Astrocyte (in vitro differentiated cells and primary cell): ENCODE results near the gene XPC. TPM values are rescaled to one million over a fixed set of nuclear protein-coding genes. Genes with fewer than 3 reads are reported as not detected.

Experiments
- DNase-seq: peaks from one replicate; pipeline ENCODE4 v3.0.0-alpha.2; 2010; ENCODE audit warnings: low read depth
- FAIRE-seq: peaks from 2 replicates; lab custom pipeline; 2011; peaks lifted over from hg19 to GRCh38; lab: Jason Lieb, UNC
- H2AFZ ChIP-seq: 2 replicates; pipeline ENCODE4 v1.6.0; 2012; ENCODE audit warnings: low read depth, low read length, inconsistent platforms
- H3K27ac ChIP-seq: 2 replicates; pipeline ENCODE4 v1.5.1; 2011; ENCODE audit warnings: low read depth, low read length, inconsistent platforms
- H3K27me3 ChIP-seq: 2 replicates; pipeline ENCODE4 v1.6.0; 2011; ENCODE audit warnings: low read length, inconsistent platforms; ENCODE audit not compliant: insufficient read depth
- H3K36me3 ChIP-seq: 2 replicates; pipeline ENCODE4 v1.5.1; 2011; ENCODE audit warnings: low read length, inconsistent platforms; ENCODE audit not compliant: insufficient read depth
- H3K4me1 ChIP-seq: 2 replicates; pipeline ENCODE4 v1.5.1; 2011; ENCODE audit warnings: low read length, inconsistent platforms; ENCODE audit not compliant: insufficient read depth
- H3K4me2 ChIP-seq: 2 replicates; pipeline ENCODE4 v1.6.0; 2012; ENCODE audit warnings: low read length, inconsistent platforms
- H3K4me3 ChIP-seq: 2 replicates; pipeline ENCODE4 v1.5.1; 2011; ENCODE audit warnings: low read depth, mild to moderate bottlenecking, low read length, inconsistent platforms; ENCODE audit not compliant: insufficient read depth
- H3K79me2 ChIP-seq: 2 replicates; pipeline ENCODE4 v1.6.0; 2012; ENCODE audit warnings: mild to moderate bottlenecking, low read length, inconsistent platforms; ENCODE audit not compliant: insufficient read depth
- H3K9ac ChIP-seq: 2 replicates; pipeline ENCODE4 v1.6.0; 2012; ENCODE audit warnings: mild to moderate bottlenecking, low read length, inconsistent platforms
- H3K9me3 ChIP-seq: 2 replicates; pipeline ENCODE4 v1.5.1; 2012; ENCODE audit warnings: low read depth, mild to moderate bottlenecking, low read length, inconsistent platforms; ENCODE audit not compliant: insufficient read depth
- H4K20me1 ChIP-seq: 2 replicates; pipeline ENCODE4 v1.6.0; 2012; ENCODE audit warnings: low read length, inconsistent platforms; ENCODE audit not compliant: insufficient read depth
- H3K27ac Mint-ChIP-seq: one replicate; pipeline ENCODE4 v1.8.0; 2021; ENCODE audit warnings: mild to moderate bottlenecking, mixed read lengths; ENCODE audit not compliant: unreplicated experiment
- H3K27me3 Mint-ChIP-seq: one replicate; pipeline ENCODE4 v1.8.0; 2021; ENCODE audit warnings: low read depth, mixed read lengths; ENCODE audit not compliant: unreplicated experiment
- H3K36me3 Mint-ChIP-seq: one replicate; pipeline ENCODE4 v1.8.0; 2021; ENCODE audit warnings: low read depth, mixed read lengths; ENCODE audit not compliant: unreplicated experiment
- H3K4me1 Mint-ChIP-seq: one replicate; pipeline ENCODE4 v1.8.0; 2021; ENCODE audit warnings: low read depth, mixed read lengths; ENCODE audit not compliant: unreplicated experiment
- H3K4me3 Mint-ChIP-seq: one replicate; pipeline ENCODE4 v1.8.0; 2021; ENCODE audit warnings: mild to moderate bottlenecking, moderate library complexity, mixed read lengths; ENCODE audit not compliant: unreplicated experiment
- H3K9me3 Mint-ChIP-seq: one replicate; pipeline ENCODE4 v1.8.0; 2021; ENCODE audit warnings: mild to moderate bottlenecking, mixed read lengths; ENCODE audit not compliant: unreplicated experiment
- CTCF ChIP-seq: IDR thresholded peaks from 2 replicates; pipeline ENCODE4 v1.5.1; 2011; ENCODE audit warnings: low read depth, mild to moderate bottlenecking, inconsistent platforms, low read length, moderate library complexity; ENCODE audit not compliant: insufficient read depth
- EZH2 ChIP-seq: IDR thresholded peaks from 2 replicates; pipeline ENCODE4 v1.6.1; 2012; ENCODE audit warnings: mild to moderate bottlenecking, low read length, inconsistent platforms; ENCODE audit not compliant: insufficient read depth
- total RNA-seq: library from RNA; stranded (reverse); gene quantifications from 2 replicates; pipeline ENCODE4 v1.2.1, GENCODE V29; 2021

The XPC gene
- total RNA-seq, 1 donor from 2014 or later = 33.6 TPM

GRCh38 chr3:14124615-14125192, 53.7 kb downstream of the XPC start, which contains the start of the genes CHCHD4 and TMEM43:
TSS of gene CHCHD4 (minus strand) at chr3:14124870. CDS start at chr3:14124676, 194 bp downstream.
TSS of gene TMEM43 (plus strand) at chr3:14125052. CDS start at chr3:14125194, 142 bp downstream.
- H3K9ac ChIP-seq = peak within 1 kb of the TSS; percentile 95
- H3K27me3 Mint-ChIP-seq = no peaks in the 10 kb centered on the region
- peaks cover 59% of the 10 kb centered on the region for H3K79me2 ChIP-seq
- H3K4me2 ChIP-seq = peak within 1 kb of the TSS; percentile 98
- DNase-seq = peak; percentile 94
- peaks cover 20% of the 10 kb centered on the region for H3K4me1 ChIP-seq
- peaks cover 28% of the 10 kb centered on the region for H3K4me1 Mint-ChIP-seq
- H3K27ac ChIP-seq = peak within 1 kb of the TSS; percentile 88
- peaks cover 15% of the 10 kb centered on the region for H3K36me3 ChIP-seq
- H3K9me3 ChIP-seq = no peaks in the 10 kb centered on the region
- H3K27ac Mint-ChIP-seq = peak within 1 kb of the TSS; percentile 93
- peak within 1 kb of the TSS; percentile 89 for H3K4me3 ChIP-seq
- TF ChIP-seq EZH2 (no peak), CTCF (no peak)
- H4K20me1 ChIP-seq = peaks cover 37% of the 10 kb centered on the region
- no peak for FAIRE-seq
- peaks cover 18% of the 10 kb centered on the region for H3K36me3 Mint-ChIP-seq
- no peaks in the 10 kb centered on the region for H3K9me3 Mint-ChIP-seq
- H2AFZ ChIP-seq = peak within 1 kb of the TSS; percentile 80
- peak within 1 kb of the TSS; percentile 97 for H3K4me3 Mint-ChIP-seq
- H3K27me3 ChIP-seq = no peaks in the 10 kb centered on the region

GRCh38 chr3:14124223-14124614, 54.2 kb downstream of the XPC start:
- Histone ChIP-seq H3K4me3 (peak overlapping the region; percentile 89), H3K27ac (peak overlapping the region; percentile 28), H3K27me3 (no peaks in the 10 kb centered on the region), H4K20me1 (peaks cover 32% of the 10 kb centered on the region), H2AFZ (peak overlapping the region; percentile 80), H3K79me2 (peaks cover 55% of the 10 kb centered on the region), H3K9me3 (no peaks in the 10 kb centered on the region), H3K9ac (peak overlapping the region; percentile 82), H3K4me2 (peak overlapping the region; percentile 98), H3K36me3 (peaks cover 11% of the 10 kb centered on the region), H3K4me1 (peaks cover 20% of the 10 kb centered on the region)
- peak overlapping the region; percentile 94 for H3K4me3 Mint-ChIP-seq
- peaks cover 15% of the 10 kb centered on the region for H3K36me3 Mint-ChIP-seq
- DNase-seq = no peak
- no peaks in the 10 kb centered on the region for H3K9me3 Mint-ChIP-seq
- H3K27ac Mint-ChIP-seq = peak overlapping the region; percentile 47
- peaks cover 28% of the 10 kb centered on the region for H3K4me1 Mint-ChIP-seq
- TF ChIP-seq EZH2 (no peak), CTCF (no peak)
- no peaks in the 10 kb centered on the region for H3K27me3 Mint-ChIP-seq
- FAIRE-seq = no peak
